Testis (tissue), 3 donors: ENCODE results near the gene CARD19. TPM values are rescaled to one million over a fixed set of nuclear protein-coding genes. Genes with fewer than 3 reads are reported as not detected.

Experiments used
- DNase-seq: peaks from one replicate; pipeline ENCODE4 v3.0.0-alpha.2; 2019
- H3K27ac ChIP-seq, 2 donors: fragments of 200-600 bp; sonication (generic); one replicate each; pipeline ENCODE4 v1.5.1; 2019
- H3K27me3 ChIP-seq: fragments of 200-600 bp; sonication (generic); one replicate; pipeline ENCODE4 v1.5.1; 2019
- H3K36me3 ChIP-seq: fragments of 200-600 bp; sonication (generic); one replicate; pipeline ENCODE4 v1.5.1; 2017; ENCODE audit warnings: low read depth; ENCODE audit errors: missing control alignments
- H3K4me1 ChIP-seq: fragments of 200-600 bp; sonication (generic); one replicate; pipeline ENCODE4 v1.5.1; 2019
- H3K4me3 ChIP-seq, 2 donors: fragments of 200-600 bp; sonication (generic); one replicate each; pipeline ENCODE4 v1.5.1; 2017 to 2019
- H3K9me3 ChIP-seq: fragments of 200-600 bp; sonication (generic); one replicate; pipeline ENCODE4 v1.5.1; 2017
- POLR2A ChIP-seq: fragments of 450-650 bp; IDR thresholded peaks from one replicate; pipeline ENCODE4 v1.6.1; 2017; ENCODE audit warnings: antibody characterized with exemption, mild to moderate bottlenecking, moderate library complexity
- WGBS, 2 donors: methylation state at CpG; one replicate each; pipeline ENCODE4 v1.1.5; 2018; 5-methylcytosine and 5-hydroxymethylcytosine counted together
- intact Hi-C: fragments of 100-400 bp; cut with DNase I; formaldehyde crosslinking; loops from one replicate; pipeline ENCODE4 v1.15.1; 2023; ENCODE audit warnings: low total_unique reads
- polyA plus RNA-seq: library from polyadenylated mRNA; stranded (reverse); fragments of 350-450 nt; fragmentation: Illumina TruSeq; extraction: RNeasy Lipid Tissue Mini Kit (QIAGEN cat#74804); gene quantifications from one replicate; pipeline ENCODE4 v1.2.3, GENCODE V29; 2014; ENCODE audit warnings: low read depth, low replicate concordance; ENCODE audit not compliant: insufficient read depth
- total RNA-seq, 2 donors: library from RNA; depleted of rRNA; stranded (reverse); fragments of >200 nt; gene quantifications; one replicate each; pipeline ENCODE4 v1.2.3, GENCODE V29; 2016
- TF ChIP-seq, protein P1 (sequence below), 3 experiments: fragments of 450-650 bp in 2 of 3; fragments of 200-600 bp in 1 of 3; sonication (generic) in 1 of 3; IDR thresholded peaks; one replicate each; pipeline ENCODE4 v1.5.1; 2016 to 2019; ENCODE audit warnings: antibody characterized with exemption in 3 of 3, mild to moderate bottlenecking in 2 of 3, moderate library complexity in 1 of 3

The CARD19 gene
- total and polyA plus RNA-seq, 3 donors from 2014 or later, result 99.4 to 147 (median 138) TPM

DNA sequence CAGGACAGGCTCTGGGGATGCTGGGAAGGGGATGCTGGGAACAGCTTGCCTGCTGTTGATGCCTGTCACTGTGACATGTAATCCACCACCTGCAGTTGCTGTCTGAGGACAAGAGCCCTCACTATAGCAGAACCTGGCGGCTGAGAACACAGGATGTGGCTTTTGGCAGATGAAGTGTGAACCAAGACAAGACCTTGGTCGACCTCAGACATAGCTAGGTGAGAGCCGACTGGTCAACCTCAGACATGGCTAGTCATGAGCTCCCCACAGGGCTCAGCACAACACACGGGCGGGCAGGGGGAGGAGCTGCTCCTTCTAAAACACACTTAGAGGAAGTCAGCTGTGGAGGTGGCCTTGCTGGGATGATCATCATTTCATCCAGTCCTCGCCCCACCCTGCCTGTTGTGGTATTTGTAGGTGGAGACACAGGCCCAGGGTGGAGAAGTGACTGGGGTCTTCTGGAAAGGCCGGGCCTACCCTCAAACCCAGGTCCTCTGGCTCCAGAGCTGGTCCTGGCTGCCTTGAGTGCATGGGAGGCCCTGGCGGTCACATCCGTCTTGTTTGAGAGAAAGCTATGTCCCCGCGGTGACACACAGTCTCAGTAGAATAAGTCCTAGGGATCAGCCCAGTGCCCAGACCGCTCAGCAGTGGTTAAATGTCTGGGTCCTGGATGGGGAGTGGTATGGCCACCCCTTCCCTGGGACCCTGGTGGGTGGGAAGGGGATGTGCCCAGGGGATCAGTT lies 31.5 kb upstream of the CARD19 start:
- TF ChIP-seq, protein P1, sequence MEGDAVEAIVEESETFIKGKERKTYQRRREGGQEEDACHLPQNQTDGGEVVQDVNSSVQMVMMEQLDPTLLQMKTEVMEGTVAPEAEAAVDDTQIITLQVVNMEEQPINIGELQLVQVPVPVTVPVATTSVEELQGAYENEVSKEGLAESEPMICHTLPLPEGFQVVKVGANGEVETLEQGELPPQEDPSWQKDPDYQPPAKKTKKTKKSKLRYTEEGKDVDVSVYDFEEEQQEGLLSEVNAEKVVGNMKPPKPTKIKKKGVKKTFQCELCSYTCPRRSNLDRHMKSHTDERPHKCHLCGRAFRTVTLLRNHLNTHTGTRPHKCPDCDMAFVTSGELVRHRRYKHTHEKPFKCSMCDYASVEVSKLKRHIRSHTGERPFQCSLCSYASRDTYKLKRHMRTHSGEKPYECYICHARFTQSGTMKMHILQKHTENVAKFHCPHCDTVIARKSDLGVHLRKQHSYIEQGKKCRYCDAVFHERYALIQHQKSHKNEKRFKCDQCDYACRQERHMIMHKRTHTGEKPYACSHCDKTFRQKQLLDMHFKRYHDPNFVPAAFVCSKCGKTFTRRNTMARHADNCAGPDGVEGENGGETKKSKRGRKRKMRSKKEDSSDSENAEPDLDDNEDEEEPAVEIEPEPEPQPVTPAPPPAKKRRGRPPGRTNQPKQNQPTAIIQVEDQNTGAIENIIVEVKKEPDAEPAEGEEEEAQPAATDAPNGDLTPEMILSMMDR (IDR thresholded peaks at IDR 0.05), result no peak
- TF ChIP-seq POLR2A, result no peak
- H3K4me3 ChIP-seq, result no peak overlapping the region
- peak overlapping the region in 1 of 2 donors; percentile 50 for H3K27ac ChIP-seq
- H3K9me3 ChIP-seq, result no peaks in the 10 kb centered on the region
- H3K36me3 ChIP-seq, result no peaks in the 10 kb centered on the region
- 64 to 69% methylated on average over 8 to 12 of the region's 12 CpGs for WGBS, 2 donors
- H3K4me1 ChIP-seq, result peaks cover 49% of the 10 kb centered on the region
- intact Hi-C loops, result loop anchor here (10.0 kb wide), 1 partner anchor 60 kb away; no protein-coding TSS in a partner anchor
- no peak for DNase-seq
- H3K27me3 ChIP-seq, result no peaks in the 10 kb centered on the region

- peaks cover 47% of the 10 kb centered on the region for H3K4me1 ChIP-seq
- H3K9me3 ChIP-seq, result no peaks in the 10 kb centered on the region
- H3K4me3 ChIP-seq, result no peak overlapping the region
- H3K27me3 ChIP-seq, result no peaks in the 10 kb centered on the region
- no peak for DNase-seq
- H3K36me3 ChIP-seq, result no peaks in the 10 kb centered on the region
- intact Hi-C loops, result loop anchor here (10.0 kb wide), 1 partner anchor 60 kb away; no protein-coding TSS in a partner anchor
- 60 to 81% methylated on average over 8 to 15 of the region's 15 CpGs for WGBS, 2 donors
- H3K27ac ChIP-seq, result no peak overlapping the region
- TF ChIP-seq, protein P1 (IDR thresholded peaks at IDR 0.05), result no peak
- TF ChIP-seq POLR2A, result no peak
Measured at GRCh38 chr9:93065135-93065720, 30.8 kb upstream of the CARD19 start.

GRCh38 chr9:93066978-93067603 lies 28.9 kb upstream of the CARD19 start:
- 80 to 90% methylated on average over 3 of the region's 3 CpGs for WGBS, 2 donors
- Histone ChIP-seq H3K27ac (no peak overlapping the region), H3K36me3 (no peaks in the 10 kb centered on the region)

DNA sequence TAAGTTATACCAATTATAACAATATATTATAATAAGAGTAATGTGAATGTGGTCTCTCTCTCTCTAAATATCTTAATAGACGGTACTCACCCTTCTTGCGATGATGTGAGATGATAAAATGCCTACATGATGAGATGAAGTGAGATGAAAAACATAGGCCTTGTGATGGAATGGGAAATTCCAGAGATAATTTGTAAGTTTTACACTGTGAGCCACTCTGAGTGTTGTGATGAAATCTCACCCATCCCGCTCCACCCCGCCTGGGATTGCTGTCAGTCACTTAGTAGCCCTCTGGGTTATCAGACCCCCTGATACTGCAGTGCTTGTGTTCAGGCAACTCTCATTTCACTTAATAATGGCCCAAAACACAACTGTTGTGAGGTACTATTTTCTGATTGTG lies 27.1 kb upstream of the CARD19 start:
- WGBS, 2 donors, result 80 to 86% methylated on average over 4 of the region's 4 CpGs
- TF ChIP-seq, protein P1 (IDR thresholded peaks at IDR 0.05), result no peak
- no peak for TF ChIP-seq POLR2A
- peaks cover 39% of the 10 kb centered on the region for H3K4me1 ChIP-seq
- no peaks in the 10 kb centered on the region for H3K36me3 ChIP-seq
- no peaks in the 10 kb centered on the region for H3K9me3 ChIP-seq
- no peak overlapping the region for H3K27ac ChIP-seq
- intact Hi-C loops, result loop anchor here (10.0 kb wide), 1 partner anchor 64 kb away; no protein-coding TSS in a partner anchor
- H3K4me3 ChIP-seq, result no peak overlapping the region
- no peak for DNase-seq
- no peaks in the 10 kb centered on the region for H3K27me3 ChIP-seq

More at GRCh38 chr9:93066978-93067603, 28.9 kb upstream of the CARD19 start:
- no peak overlapping the region for H3K4me3 ChIP-seq
- H3K27me3 ChIP-seq, result no peaks in the 10 kb centered on the region
- TF ChIP-seq, protein P1 (IDR thresholded peaks at IDR 0.05), result no peak
- no peak for TF ChIP-seq POLR2A
- intact Hi-C loops, result loop anchor here (10.0 kb wide), 1 partner anchor 62 kb away; no protein-coding TSS in a partner anchor
- no peak for DNase-seq
- no peaks in the 10 kb centered on the region for H3K9me3 ChIP-seq
- H3K4me1 ChIP-seq, result peaks cover 50% of the 10 kb centered on the region
